ENCODE measurements around the gene NPDC1.

- no peak for TF ChIP-seq CTCF (conservative IDR thresholded peaks at IDR 0.05 in 1 of 2, IDR thresholded peaks at IDR 0.05 in 1 of 2; ENCODE audit: low read depth in 1 of 2, low read length in 2 of 2)
- TF ChIP-seq EZH2 (IDR thresholded peaks at IDR 0.05; ENCODE audit: low read length, missing control alignments) = no peak
These were observed 40.8 kb upstream of the NPDC1 start, which contains the start of gene MAN1B1 for GRCh38 chr9:137086531-137087408.
